HUES6 (cell line): Measurements from ENCODE around the gene LRRC27.

Experiments
- H3K27ac ChIP-seq: 2 replicates; pipeline ENCODE4 v1.7.0; 2013; ENCODE audit warnings: low read depth, mild to moderate bottlenecking, low read length, inconsistent platforms
- H3K27me3 ChIP-seq: 2 replicates; pipeline ENCODE4 v1.6.1; 2013; ENCODE audit warnings: low read length; ENCODE audit not compliant: control insufficient read depth, insufficient read depth
- H3K36me3 ChIP-seq: 2 replicates; pipeline ENCODE4 v1.6.1; 2013; ENCODE audit warnings: low read length; ENCODE audit not compliant: control insufficient read depth, insufficient read depth
- H3K4me1 ChIP-seq: 2 replicates; pipeline ENCODE4 v1.6.1; 2013; ENCODE audit warnings: low read length; ENCODE audit not compliant: control insufficient read depth, insufficient read depth
- H3K4me3 ChIP-seq: 2 replicates; pipeline ENCODE4 v1.5.1; 2013; ENCODE audit warnings: low read depth, low read length
- H3K9ac ChIP-seq: one replicate; pipeline ENCODE4 v1.6.1; 2013; ENCODE audit warnings: mild to moderate bottlenecking, low read length
- H3K9me3 ChIP-seq: 2 replicates; pipeline ENCODE4 v1.6.1; 2013; ENCODE audit warnings: low read depth, low read length; ENCODE audit not compliant: control insufficient read depth, insufficient read depth

Gene LRRC27

GRCh38 chr10:132354356-132355094 lies 22.5 kb downstream of the LRRC27 start:
- Histone ChIP-seq H3K27me3 (no peaks in the 10 kb centered on the region), H3K4me1 (no peaks in the 10 kb centered on the region), H3K9me3 (no peaks in the 10 kb centered on the region), H3K9ac (no peak overlapping the region), H3K4me3 (no peak overlapping the region), H3K36me3 (no peaks in the 10 kb centered on the region), H3K27ac (no peak overlapping the region)

- Histone ChIP-seq H3K9ac (no peak overlapping the region), H3K4me3 (no peak overlapping the region), H3K27ac (no peak overlapping the region), H3K9me3 (no peaks in the 10 kb centered on the region), H3K27me3 (no peaks in the 10 kb centered on the region), H3K36me3 (no peaks in the 10 kb centered on the region), H3K4me1 (no peaks in the 10 kb centered on the region)
Observed at GRCh38 chr10:132355297-132355696, 23.3 kb downstream of the LRRC27 start.

- Histone ChIP-seq H3K9ac (no peak overlapping the region), H3K27me3 (no peaks in the 10 kb centered on the region), H3K9me3 (no peaks in the 10 kb centered on the region), H3K4me3 (no peak overlapping the region), H3K27ac (no peak overlapping the region), H3K36me3 (no peaks in the 10 kb centered on the region), H3K4me1 (no peaks in the 10 kb centered on the region)
Observed at GRCh38 chr10:132355754-132356153, 23.8 kb downstream of the LRRC27 start.

GRCh38 chr10:132356621-132357195 lies 24.7 kb downstream of the LRRC27 start:
- Histone ChIP-seq H3K27ac (no peak overlapping the region), H3K4me1 (no peaks in the 10 kb centered on the region), H3K9me3 (no peaks in the 10 kb centered on the region), H3K27me3 (no peaks in the 10 kb centered on the region), H3K36me3 (no peaks in the 10 kb centered on the region), H3K9ac (no peak overlapping the region), H3K4me3 (no peak overlapping the region)

GRCh38 chr10:132357286-132358058 lies 25.5 kb downstream of the LRRC27 start:
- Histone ChIP-seq H3K4me1 (no peaks in the 10 kb centered on the region), H3K9ac (no peak overlapping the region)

GRCh38 chr10:132359305-132360040 lies 27.5 kb downstream of the LRRC27 start:
- no peaks in the 10 kb centered on the region for H3K27me3 ChIP-seq
- no peaks in the 10 kb centered on the region for H3K9me3 ChIP-seq
- no peak overlapping the region for H3K27ac ChIP-seq
- H3K4me3 ChIP-seq: no peak overlapping the region
- no peaks in the 10 kb centered on the region for H3K36me3 ChIP-seq
- no peak overlapping the region for H3K9ac ChIP-seq
- H3K4me1 ChIP-seq: no peaks in the 10 kb centered on the region

More at GRCh38 chr10:132357286-132358058, 25.5 kb downstream of the LRRC27 start:
- Histone ChIP-seq H3K4me3 (no peak overlapping the region), H3K36me3 (no peaks in the 10 kb centered on the region), H3K27ac (no peak overlapping the region), H3K9me3 (no peaks in the 10 kb centered on the region), H3K27me3 (no peaks in the 10 kb centered on the region)

GRCh38 chr10:132360766-132361447 lies 28.9 kb downstream of the LRRC27 start:
- Histone ChIP-seq H3K4me1 (no peaks in the 10 kb centered on the region), H3K27me3 (no peaks in the 10 kb centered on the region), H3K27ac (no peak overlapping the region), H3K9me3 (no peaks in the 10 kb centered on the region), H3K36me3 (no peaks in the 10 kb centered on the region), H3K4me3 (no peak overlapping the region), H3K9ac (no peak overlapping the region)

- Histone ChIP-seq H3K36me3 (0 out of 2 replicates have a peak, but pooled peaks cover 1% of the 10 kb centered on the region), H3K9me3 (no peaks in the 10 kb centered on the region), H3K9ac (no peak overlapping the region), H3K4me1 (no peaks in the 10 kb centered on the region), H3K4me3 (no peak overlapping the region), H3K27ac (no peak overlapping the region), H3K27me3 (no peaks in the 10 kb centered on the region)
Observed at GRCh38 chr10:132361581-132362101, 29.6 kb downstream of the LRRC27 start.

GRCh38 chr10:132362151-132362611 lies 30.2 kb downstream of the LRRC27 start:
- Histone ChIP-seq H3K9me3 (no peaks in the 10 kb centered on the region), H3K9ac (no peak overlapping the region), H3K27ac (no peak overlapping the region), H3K27me3 (no peaks in the 10 kb centered on the region), H3K4me3 (no peak overlapping the region), H3K36me3 (0 out of 2 replicates have a peak, but pooled peaks cover 4% of the 10 kb centered on the region), H3K4me1 (no peaks in the 10 kb centered on the region)

GRCh38 chr10:132363376-132363775 lies 31.4 kb downstream of the LRRC27 start:
- no peak overlapping the region for H3K4me3 ChIP-seq
- H3K27me3 ChIP-seq: no peaks in the 10 kb centered on the region
- no peak overlapping the region for H3K27ac ChIP-seq
- no peaks in the 10 kb centered on the region for H3K9me3 ChIP-seq
- H3K4me1 ChIP-seq: no peaks in the 10 kb centered on the region
- H3K9ac ChIP-seq: no peak overlapping the region
- 0 out of 2 replicates have a peak, but pooled peaks cover 4% of the 10 kb centered on the region for H3K36me3 ChIP-seq
